Brain microvascular endothelial cell (primary cell): ENCODE measurements around the gene NDUFA12.

Experiments
- DNase-seq: peaks from one replicate; pipeline ENCODE4 v3.0.0-alpha.2; 2020
- H3K27ac ChIP-seq: fragments of 250-450 bp; sonication (Bioruptor Pico); 2 replicates; pipeline ENCODE4 v1.5.1; 2020; ENCODE audit warnings: mild to moderate bottlenecking, moderate library complexity
- H3K27me3 ChIP-seq: fragments of 250-450 bp; sonication (Bioruptor Pico); replicated peaks from 2 replicates; pipeline ENCODE4 v1.5.1; 2020; ENCODE audit warnings: mild to moderate bottlenecking
- H3K36me3 ChIP-seq: fragments of 250-450 bp; sonication (Bioruptor Pico); replicated peaks from 2 replicates; pipeline ENCODE4 v1.5.1; 2020; ENCODE audit warnings: mild to moderate bottlenecking
- H3K4me3 ChIP-seq: 2 replicates; pipeline ENCODE4 v1.5.1; 2011; ENCODE audit warnings: low read depth, mild to moderate bottlenecking, control low read depth, low read length, moderate library complexity
- in situ Hi-C: cut with HindIII; loops from 2 replicates; pipeline ENCODE4 v1.10.0; 2017; ENCODE audit warnings: low sequenced_read_pairs, low pct_ligation_motif_present
- TF ChIP-seq, protein P1 (sequence below): IDR thresholded peaks from 2 replicates; pipeline ENCODE4 v1.5.1; 2011; ENCODE audit warnings: low read depth, mild to moderate bottlenecking, moderate library complexity, low read length, control low read depth, inconsistent platforms; ENCODE audit errors: missing control alignments

Gene NDUFA12

DNA sequence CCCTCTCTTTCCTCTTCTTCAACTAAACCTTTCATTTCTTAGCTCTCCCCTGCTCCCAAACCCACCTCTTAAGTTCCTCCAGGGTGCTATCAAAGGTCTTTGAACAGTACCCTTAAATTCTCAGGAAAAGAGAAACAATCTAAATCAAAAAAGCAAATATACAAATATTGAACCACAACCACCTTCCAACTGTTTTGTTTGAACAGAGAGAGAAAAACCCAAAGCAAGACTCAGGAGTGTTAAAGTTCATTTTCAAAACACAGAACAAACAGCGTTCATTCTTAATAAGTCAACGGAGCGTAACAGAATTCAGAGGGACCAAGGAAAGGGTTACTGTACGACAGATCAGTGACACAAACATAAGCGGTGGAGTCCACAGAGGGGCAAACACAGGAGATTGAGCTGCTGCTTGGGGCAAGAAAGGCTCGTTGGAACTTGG, 73.3 kb downstream of the NDUFA12 start:
- in situ Hi-C loops = no loop called here

DNA sequence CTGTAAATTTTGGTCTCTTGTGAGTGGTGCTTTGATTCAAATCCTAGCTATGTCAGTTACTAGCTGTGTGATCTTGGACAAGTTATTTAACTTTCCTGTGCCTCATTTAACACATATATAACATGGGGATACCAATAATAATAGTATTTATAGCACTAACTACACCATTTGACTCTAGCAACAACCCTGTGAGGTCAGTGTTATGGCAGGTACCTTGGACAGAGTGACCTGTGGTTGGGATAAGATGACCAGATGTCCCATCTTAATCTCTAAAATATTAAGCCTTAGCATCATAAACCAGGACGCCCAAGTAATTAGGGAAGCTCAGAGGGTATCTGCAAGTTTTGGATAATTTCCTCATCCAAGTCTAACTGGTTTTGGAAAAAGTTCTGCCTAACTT, 73.7 kb downstream of the NDUFA12 start:
- Histone ChIP-seq H3K27ac (no peak overlapping the region), H3K36me3 (no peaks in the 10 kb centered on the region), H3K4me3 (no peak overlapping the region), H3K27me3 (no peaks in the 10 kb centered on the region)
- DNase-seq = no peak
- in situ Hi-C loops = no loop called here
- TF ChIP-seq, protein P1, sequence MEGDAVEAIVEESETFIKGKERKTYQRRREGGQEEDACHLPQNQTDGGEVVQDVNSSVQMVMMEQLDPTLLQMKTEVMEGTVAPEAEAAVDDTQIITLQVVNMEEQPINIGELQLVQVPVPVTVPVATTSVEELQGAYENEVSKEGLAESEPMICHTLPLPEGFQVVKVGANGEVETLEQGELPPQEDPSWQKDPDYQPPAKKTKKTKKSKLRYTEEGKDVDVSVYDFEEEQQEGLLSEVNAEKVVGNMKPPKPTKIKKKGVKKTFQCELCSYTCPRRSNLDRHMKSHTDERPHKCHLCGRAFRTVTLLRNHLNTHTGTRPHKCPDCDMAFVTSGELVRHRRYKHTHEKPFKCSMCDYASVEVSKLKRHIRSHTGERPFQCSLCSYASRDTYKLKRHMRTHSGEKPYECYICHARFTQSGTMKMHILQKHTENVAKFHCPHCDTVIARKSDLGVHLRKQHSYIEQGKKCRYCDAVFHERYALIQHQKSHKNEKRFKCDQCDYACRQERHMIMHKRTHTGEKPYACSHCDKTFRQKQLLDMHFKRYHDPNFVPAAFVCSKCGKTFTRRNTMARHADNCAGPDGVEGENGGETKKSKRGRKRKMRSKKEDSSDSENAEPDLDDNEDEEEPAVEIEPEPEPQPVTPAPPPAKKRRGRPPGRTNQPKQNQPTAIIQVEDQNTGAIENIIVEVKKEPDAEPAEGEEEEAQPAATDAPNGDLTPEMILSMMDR = no peak

More for the DNA sequence above, 73.3 kb downstream of the NDUFA12 start:
- Histone ChIP-seq H3K27ac (no peak overlapping the region), H3K4me3 (no peak overlapping the region), H3K36me3 (no peaks in the 10 kb centered on the region), H3K27me3 (no peaks in the 10 kb centered on the region)
- DNase-seq = no peak
- TF ChIP-seq, protein P1 = no peak

DNA sequence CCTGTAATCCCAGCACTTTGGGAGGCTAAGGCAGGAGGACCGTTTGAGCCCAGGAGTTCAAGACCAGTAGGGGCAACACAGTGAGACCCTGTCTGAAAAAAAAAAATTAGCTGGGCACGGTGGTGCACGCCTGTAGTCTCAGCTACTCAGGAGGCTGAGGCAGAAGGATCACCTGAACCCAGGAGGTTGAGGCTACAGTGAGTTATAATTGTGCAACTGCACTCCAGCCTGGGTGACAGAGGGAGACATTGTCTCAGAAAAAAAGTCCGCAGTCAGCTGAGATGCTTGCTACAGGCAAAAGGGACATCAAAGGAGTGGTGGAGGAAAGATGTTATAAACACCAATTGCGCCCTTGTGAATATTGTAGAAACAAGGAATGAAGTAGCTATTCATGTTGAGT, 77.8 kb downstream of the NDUFA12 start:
- no peak for DNase-seq
- Histone ChIP-seq H3K36me3 (no peaks in the 10 kb centered on the region), H3K27ac (no peak overlapping the region), H3K27me3 (no peaks in the 10 kb centered on the region), H3K4me3 (no peak overlapping the region)
- TF ChIP-seq, protein P1 = no peak
- in situ Hi-C loops = no loop called here

DNA sequence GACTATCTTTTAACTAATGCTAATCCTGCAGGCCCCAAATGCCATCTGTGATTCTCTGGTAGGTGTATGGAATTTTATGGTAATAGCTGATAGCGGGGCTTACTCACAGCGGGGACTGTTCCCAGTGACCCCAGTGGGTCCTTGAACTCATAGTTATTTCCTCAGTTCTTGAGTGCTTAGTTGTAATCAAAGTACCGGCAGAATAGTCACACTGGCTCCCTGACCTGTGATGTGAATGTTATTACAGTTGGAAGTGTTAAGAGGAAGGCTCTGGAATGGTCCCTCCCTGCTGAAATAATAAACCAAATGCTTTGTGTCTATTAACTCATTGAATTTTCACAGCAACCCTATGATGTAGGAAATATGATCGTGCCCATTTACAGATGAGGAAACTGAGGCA, 78.3 kb downstream of the NDUFA12 start:
- H3K36me3 ChIP-seq = no peaks in the 10 kb centered on the region
- H3K4me3 ChIP-seq = no peak overlapping the region
- no peaks in the 10 kb centered on the region for H3K27me3 ChIP-seq
- no peak overlapping the region for H3K27ac ChIP-seq
- in situ Hi-C loops = no loop called here
- no peak for DNase-seq
- TF ChIP-seq, protein P1 = no peak

DNA sequence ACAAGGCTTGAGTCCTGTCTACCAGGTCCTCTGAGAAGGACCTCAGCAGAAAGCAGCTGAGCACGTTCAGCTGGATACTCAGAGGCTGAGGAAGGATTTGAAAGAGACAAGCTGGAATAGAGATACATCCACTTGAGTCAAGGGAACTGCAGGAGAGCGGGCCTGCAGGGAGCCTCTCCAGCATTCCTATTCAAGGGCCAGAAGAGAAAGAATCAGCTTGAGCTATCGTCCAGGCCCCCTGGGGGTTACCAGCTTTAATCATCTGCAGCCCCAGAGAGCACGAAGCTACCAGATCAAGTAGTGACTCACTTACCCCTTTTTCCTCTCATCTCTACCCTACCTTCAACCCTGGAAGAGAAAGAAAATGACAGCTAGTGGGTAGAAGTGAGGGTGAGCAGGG, 80.9 kb downstream of the NDUFA12 start:
- H3K27me3 ChIP-seq = no peaks in the 10 kb centered on the region
- H3K36me3 ChIP-seq = no peaks in the 10 kb centered on the region
- no peak overlapping the region for H3K27ac ChIP-seq
- no peak for DNase-seq
- TF ChIP-seq, protein P1 = no peak
- in situ Hi-C loops = no loop called here
- no peak overlapping the region for H3K4me3 ChIP-seq
